GM19099 (cell line): ENCODE results near the gene GRIN2C.

Source experiments
- POLR2A ChIP-seq: IDR thresholded peaks from 3 replicates; pipeline ENCODE4 v1.6.1; 2011; ENCODE audit warnings: low read depth; ENCODE audit not compliant: insufficient read length; ENCODE audit errors: extremely low read depth

GRIN2C gene

GRCh38 chr17:74830861-74831260, 28.8 kb downstream of the GRIN2C start:
- TF ChIP-seq POLR2A: no peak

- no peak for TF ChIP-seq POLR2A
Observed at GRCh38 chr17:74827800-74828199, 31.9 kb downstream of the GRIN2C start.

GRCh38 chr17:74825952-74826719, 33.5 kb downstream of the GRIN2C start:
- TF ChIP-seq POLR2A: no peak

GRCh38 chr17:74824961-74825627, 34.6 kb downstream of the GRIN2C start:
- TF ChIP-seq POLR2A: no peak

- TF ChIP-seq POLR2A: no peak
Observed at GRCh38 chr17:74822939-74823367, 36.7 kb downstream of the GRIN2C start.

- TF ChIP-seq POLR2A: no peak
Observed at GRCh38 chr17:74822335-74822938, 37.2 kb downstream of the GRIN2C start.

DNA sequence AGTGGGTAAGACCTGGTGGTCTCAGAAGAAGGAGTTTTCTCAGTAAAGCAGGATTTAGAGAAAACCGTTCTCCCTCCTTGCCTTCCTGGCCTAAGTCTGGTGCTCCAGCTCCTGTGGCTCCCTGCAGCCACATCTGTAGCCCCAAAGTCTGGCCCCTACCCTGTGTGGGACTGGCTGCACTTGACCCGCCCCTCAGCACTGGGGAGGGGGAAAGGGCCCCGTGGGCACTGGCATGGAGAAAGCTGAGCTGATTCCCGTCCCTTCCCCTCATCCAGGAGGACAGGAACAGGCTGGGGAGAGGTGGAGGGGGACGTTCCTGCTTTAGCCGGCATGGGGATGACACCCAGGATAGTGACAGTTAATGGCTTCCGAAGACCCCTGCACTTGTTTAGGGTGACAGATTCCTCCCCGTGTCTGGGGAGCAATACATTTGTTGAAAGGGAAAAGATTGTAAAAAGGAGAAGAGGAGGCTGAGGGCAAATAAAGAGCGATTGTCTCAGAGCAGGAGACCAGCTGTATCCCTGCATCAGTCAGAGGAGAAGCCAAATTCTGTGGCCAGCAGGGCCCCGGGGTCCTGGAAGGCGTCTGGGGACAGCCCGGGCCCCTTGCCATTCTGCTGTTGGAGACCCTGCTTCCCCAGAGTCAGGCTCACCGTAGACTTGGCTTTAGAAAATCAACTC, 37.9 kb downstream of the GRIN2C start:
- no peak for TF ChIP-seq POLR2A

- TF ChIP-seq POLR2A: no peak
Observed at GRCh38 chr17:74819801-74820436, 39.8 kb downstream of the GRIN2C start.

GRCh38 chr17:74818291-74818938, 41.3 kb downstream of the GRIN2C start:
- no peak for TF ChIP-seq POLR2A

DNA sequence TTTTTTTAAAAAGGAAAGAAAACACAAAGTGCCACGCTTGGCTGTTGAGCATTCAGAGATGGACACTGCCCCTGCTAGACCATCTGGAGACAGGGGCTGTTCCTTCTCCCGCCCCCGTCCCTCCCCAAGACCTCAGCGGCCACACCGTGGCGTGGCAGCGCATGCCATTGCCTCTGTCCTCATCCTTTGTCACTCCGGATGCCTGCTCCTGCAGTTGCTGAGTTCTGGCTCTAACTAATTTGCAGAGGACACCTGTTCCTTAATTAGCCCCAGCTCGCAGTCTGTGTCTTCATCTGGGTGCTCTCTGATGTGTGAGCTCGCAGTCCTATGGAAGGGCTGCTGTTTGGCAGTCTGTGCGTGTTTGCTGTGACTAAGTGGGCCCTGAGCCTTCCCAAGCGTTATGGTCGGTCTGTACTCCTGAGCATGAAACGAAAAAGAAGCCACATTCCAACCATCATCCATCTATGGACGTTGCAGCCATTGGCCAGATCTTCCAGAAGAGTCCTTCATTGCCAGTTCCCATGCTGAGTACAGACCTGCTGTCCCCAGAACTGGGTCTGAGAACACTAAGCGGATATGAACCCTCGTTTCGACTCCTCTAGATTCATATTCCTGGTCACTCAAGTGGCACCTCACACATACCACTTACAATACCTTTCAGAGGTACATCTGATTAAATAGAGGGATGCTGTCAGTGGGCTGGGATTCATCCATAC, 42.6 kb downstream of the GRIN2C start:
- no peak for TF ChIP-seq POLR2A

GRCh38 chr17:74815550-74816370, 43.9 kb downstream of the GRIN2C start:
- no peak for TF ChIP-seq POLR2A

DNA sequence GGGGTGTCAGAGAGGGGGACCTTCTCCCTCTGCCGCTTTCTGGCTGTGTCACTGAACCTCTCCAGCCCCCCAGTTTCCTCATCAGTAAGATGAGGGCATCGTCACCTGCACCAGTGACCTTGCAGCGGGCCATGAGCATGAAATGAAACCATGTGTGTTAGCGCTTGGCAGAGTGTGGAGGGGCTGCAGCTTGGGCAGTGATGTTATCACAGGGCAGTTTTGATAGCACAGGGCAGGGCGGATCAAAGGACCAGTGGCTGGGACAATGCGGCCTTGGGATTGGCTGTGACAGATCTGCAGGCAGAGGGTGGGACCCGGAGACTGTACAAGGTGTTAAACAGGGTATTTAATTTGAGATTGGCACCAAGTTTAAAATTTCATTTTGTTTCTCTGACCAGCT, 44.6 kb downstream of the GRIN2C start:
- TF ChIP-seq POLR2A: no peak

- no peak for TF ChIP-seq POLR2A
Observed at GRCh38 chr17:74814453-74814852, 45.2 kb downstream of the GRIN2C start.
